Transverse colon (tissue), 3 donors: ENCODE data around the gene TUBA8.
"Not testable (repeated sequence)": the region's sequence is repeated elsewhere in the genome, so short reads cannot be mapped to it uniquely, and the experiment has no call there.

Experiments
- CTCF ChIP-seq, 5 experiments: fragments of 200-600 bp in 3 of 5; fragments of 450-650 bp in 2 of 5; sonication (generic) in 3 of 5; IDR thresholded peaks; 1 replicate in 2 of 5; 2 replicates in 3 of 5; pipeline ENCODE4 v1.5.1; 2016 to 2017; ENCODE audit warnings: antibody characterized with exemption in 5 of 5, inconsistent platforms in 3 of 5, mild to moderate bottlenecking in 2 of 5, moderate library complexity in 1 of 5
- EP300 ChIP-seq: sonication (generic); formaldehyde crosslinking; IDR thresholded peaks from one replicate; pipeline ENCODE4 v1.6.1; 2017; ENCODE audit warnings: antibody characterized with exemption, low read depth

DNA sequence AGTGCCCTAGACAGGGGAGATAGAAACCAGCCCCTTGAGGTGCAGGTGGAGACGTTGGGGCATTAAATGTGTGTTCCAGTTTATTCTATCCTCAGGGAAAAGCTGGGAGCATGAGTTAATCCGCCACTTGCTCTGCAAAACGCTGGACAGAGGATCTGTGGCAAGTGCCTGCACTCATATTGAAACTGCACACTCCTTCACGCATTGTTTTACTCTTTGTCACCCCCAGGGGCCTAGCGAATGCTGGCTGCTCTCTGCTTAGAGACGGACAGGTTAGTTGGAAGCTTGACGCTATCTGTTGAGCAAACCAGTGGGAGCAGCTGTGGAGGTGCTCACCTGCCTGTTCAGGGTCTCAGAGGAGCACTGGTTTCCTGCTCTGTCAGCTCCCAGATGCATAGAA, 53.2 kb downstream of the TUBA8 start:
- not testable (repeated sequence) for TF ChIP-seq EP300; CTCF (IDR thresholded peaks at IDR 0.05)
